Activated T-helper 1 cell treated with anti-CD3 and anti-CD28 coated beads, Interleukin-12 subunit alpha, Interleukin-12 subunit beta, Interleukin-2, Interleukin-4 antibody, amounts not matched to agents 30 ng/mL and 10 ng/mL and 1 ng/mL, durations not matched to agents 14 hours and 24 hours and 36 hours (primary cell): ENCODE measurements around the gene AGAP1. TPM values are rescaled to one million over a fixed set of nuclear protein-coding genes. Genes with fewer than 3 reads are reported as not detected.

ENCODE experiments used
- DNase-seq: peaks from one replicate; pipeline ENCODE4 v3.0.0; 2021; ENCODE audit warnings: low spot score
- H3K27ac Mint-ChIP-seq: one replicate; pipeline ENCODE4 v1.8.0; 2021; ENCODE audit warnings: mild to moderate bottlenecking, mixed read lengths
- H3K27me3 Mint-ChIP-seq: one replicate; pipeline ENCODE4 v1.8.0; 2022; ENCODE audit warnings: mild to moderate bottlenecking, moderate library complexity, mixed read lengths; ENCODE audit not compliant: insufficient read depth
- H3K36me3 Mint-ChIP-seq: one replicate; pipeline ENCODE4 v1.8.0; 2021; ENCODE audit warnings: low read depth, mixed read lengths
- H3K4me1 Mint-ChIP-seq: one replicate; pipeline ENCODE4 v1.8.0; 2021; ENCODE audit warnings: low read depth, mixed read lengths
- H3K4me3 Mint-ChIP-seq: one replicate; pipeline ENCODE4 v1.8.0; 2021; ENCODE audit warnings: mild to moderate bottlenecking, moderate library complexity, mixed read lengths
- H3K9me3 Mint-ChIP-seq: one replicate; pipeline ENCODE4 v1.8.0; 2021; ENCODE audit warnings: mixed read lengths
- intact Hi-C: fragments of 100-400 bp; cut with micrococcal nuclease; formaldehyde crosslinking; loops from one replicate; pipeline ENCODE4 v1.15.1; 2024
- total RNA-seq: library from RNA; stranded (reverse); gene quantifications from 2 replicates; pipeline ENCODE4 v1.2.3, GENCODE V29; 2022

Gene AGAP1
- total RNA-seq, 1 donor from 2014 or later: 2.0 TPM

DNA sequence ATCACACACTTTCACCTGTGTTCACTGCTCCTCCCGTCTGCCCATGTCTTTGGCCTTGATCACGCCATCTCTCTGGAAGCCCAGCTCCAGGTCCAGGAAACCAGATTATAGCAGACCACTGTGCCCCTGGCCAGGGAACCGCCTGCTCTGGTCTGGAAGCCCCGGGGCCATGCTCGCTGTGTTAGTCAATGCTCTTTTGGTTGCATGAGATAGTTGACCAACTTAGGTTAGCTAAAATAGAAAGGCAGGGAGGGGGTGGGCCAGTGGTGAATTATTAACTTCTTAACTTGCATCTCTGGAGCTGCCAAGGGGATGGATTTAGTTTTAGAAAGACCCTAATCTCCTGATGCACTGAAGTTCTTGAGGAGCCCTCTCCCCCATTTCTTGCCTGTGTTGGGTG is 232.7 kb downstream of the AGAP1 start:
- no peaks in the 10 kb centered on the region for H3K9me3 Mint-ChIP-seq
- no peak overlapping the region for H3K27ac Mint-ChIP-seq
- intact Hi-C loops: no loop called here
- H3K4me1 Mint-ChIP-seq: no peaks in the 10 kb centered on the region
- H3K36me3 Mint-ChIP-seq: no peaks in the 10 kb centered on the region
- H3K4me3 Mint-ChIP-seq: no peak overlapping the region
- no peak for DNase-seq
- H3K27me3 Mint-ChIP-seq: peaks cover 5% of the 10 kb centered on the region

- no peaks in the 10 kb centered on the region for H3K36me3 Mint-ChIP-seq
- intact Hi-C loops: no loop called here
- H3K4me1 Mint-ChIP-seq: no peaks in the 10 kb centered on the region
Measured at GRCh38 chr2:235727174-235727573, 233.3 kb downstream of the AGAP1 start.

DNA sequence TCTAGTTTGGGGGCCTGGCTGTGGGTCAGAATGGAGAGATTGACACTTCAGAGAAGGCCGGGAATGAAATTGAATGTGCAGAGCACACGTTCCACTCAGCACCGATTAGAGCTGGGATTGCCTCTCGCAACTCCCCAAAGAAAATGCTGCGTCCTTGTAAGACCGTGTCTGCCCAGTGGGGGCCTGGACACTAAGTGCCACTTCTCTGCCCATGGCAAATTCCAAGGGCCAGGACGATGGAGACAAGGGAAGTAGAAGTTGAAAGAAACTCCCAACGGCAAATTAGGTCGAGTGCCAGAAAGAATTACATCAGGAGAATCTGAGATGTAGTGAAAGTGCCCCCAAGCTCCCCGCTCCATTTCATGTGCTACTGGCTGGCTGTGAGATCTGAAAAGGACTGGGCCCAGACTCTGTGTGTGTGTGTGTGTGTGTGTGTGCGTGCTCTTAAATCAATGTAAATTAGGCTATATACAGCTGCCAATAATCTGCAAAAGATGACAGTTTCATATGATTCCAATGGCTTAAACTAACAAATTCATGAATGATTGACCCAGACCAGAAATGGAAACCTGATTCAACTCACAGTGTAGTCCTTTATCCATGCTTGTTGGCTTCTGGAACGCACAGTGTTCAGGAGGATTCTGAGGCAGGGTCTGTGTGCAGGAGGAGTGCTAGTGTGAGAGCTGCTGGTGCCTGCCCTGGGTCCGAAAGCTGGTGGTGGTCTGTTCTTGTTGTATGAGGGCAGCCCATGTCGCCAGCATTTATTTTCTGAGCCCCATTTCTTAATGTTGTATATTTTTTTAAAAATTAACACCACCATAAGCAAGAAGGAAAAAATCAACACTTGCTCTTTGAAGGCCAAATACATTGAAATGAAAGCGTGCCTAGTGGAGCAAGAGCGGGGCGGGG is 234.3 kb downstream of the AGAP1 start:
- Mint-ChIP-seq H3K4me1 (no peaks in the 10 kb centered on the region), H3K9me3 (no peaks in the 10 kb centered on the region), H3K27me3 (no peaks in the 10 kb centered on the region), H3K27ac (no peak overlapping the region), H3K4me3 (no peak overlapping the region), H3K36me3 (no peaks in the 10 kb centered on the region)
- intact Hi-C loops: no loop called here
- DNase-seq: no peak

More at GRCh38 chr2:235727174-235727573, 233.3 kb downstream of the AGAP1 start:
- DNase-seq: no peak
- no peaks in the 10 kb centered on the region for H3K9me3 Mint-ChIP-seq
- H3K27ac Mint-ChIP-seq: no peak overlapping the region
- no peak overlapping the region for H3K4me3 Mint-ChIP-seq
- H3K27me3 Mint-ChIP-seq: no peaks in the 10 kb centered on the region

DNA sequence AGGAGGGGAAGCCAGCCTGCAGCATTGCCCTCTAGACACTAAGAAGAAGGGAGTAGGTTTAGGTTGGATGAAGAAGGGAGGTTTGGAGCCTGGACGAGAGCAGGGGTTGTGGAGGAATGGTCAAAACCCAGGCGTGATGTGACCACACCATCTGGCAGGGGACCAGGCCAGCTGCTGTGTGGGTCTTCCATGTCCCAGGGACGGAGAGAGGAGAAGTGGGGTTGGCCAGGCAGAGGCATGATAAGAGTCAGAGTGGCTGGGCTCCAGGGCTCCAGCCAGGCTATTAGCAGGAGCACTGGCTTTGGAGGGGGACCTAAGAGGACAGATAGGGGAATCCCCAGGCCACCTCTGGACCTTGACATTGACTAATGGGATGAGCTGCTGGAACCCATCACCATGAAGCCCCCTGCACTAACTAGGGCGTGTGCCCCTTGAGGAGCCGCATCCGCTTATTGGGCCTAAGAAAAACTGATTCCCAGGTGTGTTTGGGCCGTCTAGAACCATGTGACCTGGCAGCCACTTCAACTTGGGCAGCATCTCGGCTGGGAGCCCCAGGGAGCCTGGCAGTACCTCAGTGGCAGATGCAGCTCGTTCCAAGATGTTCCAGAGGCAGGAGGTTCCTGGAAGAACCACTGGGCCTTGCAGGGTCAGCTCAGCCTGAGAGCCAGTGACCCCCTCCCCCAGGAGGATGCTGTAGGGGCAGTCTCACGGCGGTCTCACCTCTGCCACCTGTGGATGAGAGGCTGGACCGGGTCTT is 235.1 kb downstream of the AGAP1 start:
- no peaks in the 10 kb centered on the region for H3K4me1 Mint-ChIP-seq
- DNase-seq: no peak
- H3K36me3 Mint-ChIP-seq: no peaks in the 10 kb centered on the region
- H3K4me3 Mint-ChIP-seq: no peak overlapping the region
- H3K27me3 Mint-ChIP-seq: no peaks in the 10 kb centered on the region
- H3K27ac Mint-ChIP-seq: no peak overlapping the region
- intact Hi-C loops: no loop called here
- H3K9me3 Mint-ChIP-seq: no peaks in the 10 kb centered on the region

- DNase-seq: no peak
- H3K36me3 Mint-ChIP-seq: no peaks in the 10 kb centered on the region
- H3K9me3 Mint-ChIP-seq: no peaks in the 10 kb centered on the region
- H3K27me3 Mint-ChIP-seq: no peaks in the 10 kb centered on the region
- intact Hi-C loops: no loop called here
- no peak overlapping the region for H3K27ac Mint-ChIP-seq
- no peaks in the 10 kb centered on the region for H3K4me1 Mint-ChIP-seq
- H3K4me3 Mint-ChIP-seq: no peak overlapping the region
Measured at GRCh38 chr2:235729557-235729947, 235.7 kb downstream of the AGAP1 start.

- intact Hi-C loops: no loop called here
- Mint-ChIP-seq H3K4me3 (no peak overlapping the region), H3K36me3 (no peaks in the 10 kb centered on the region), H3K4me1 (no peaks in the 10 kb centered on the region), H3K27ac (no peak overlapping the region), H3K9me3 (no peaks in the 10 kb centered on the region), H3K27me3 (no peaks in the 10 kb centered on the region)
- DNase-seq: no peak
Measured at GRCh38 chr2:235730115-235730514, 236.3 kb downstream of the AGAP1 start.

- DNase-seq: no peak
- Mint-ChIP-seq H3K4me1 (no peaks in the 10 kb centered on the region), H3K4me3 (no peak overlapping the region), H3K27me3 (no peaks in the 10 kb centered on the region), H3K9me3 (no peaks in the 10 kb centered on the region), H3K36me3 (no peaks in the 10 kb centered on the region), H3K27ac (no peak overlapping the region)
- intact Hi-C loops: no loop called here
Measured at GRCh38 chr2:235733761-235734160, 239.9 kb downstream of the AGAP1 start.

DNA sequence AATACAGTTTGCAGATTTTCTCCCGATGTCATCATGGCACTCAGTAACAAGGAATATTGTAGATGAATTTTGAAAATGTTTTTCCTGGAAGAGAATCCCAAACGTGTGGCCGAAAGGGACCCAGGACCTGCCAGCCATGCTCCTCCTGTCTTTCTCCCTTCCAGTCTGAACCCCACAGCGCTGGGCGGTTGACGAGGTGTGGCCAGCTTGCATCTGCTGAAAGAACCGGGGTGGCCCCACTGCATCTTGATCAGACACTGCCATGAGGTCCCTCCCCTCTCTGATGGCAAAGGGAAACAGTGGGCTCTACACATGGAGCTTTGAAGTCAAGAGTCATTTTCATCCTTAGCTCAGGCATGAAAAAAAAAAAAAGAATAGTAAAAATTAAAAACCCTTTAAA is 240.3 kb downstream of the AGAP1 start:
- Mint-ChIP-seq H3K4me1 (no peaks in the 10 kb centered on the region), H3K36me3 (no peaks in the 10 kb centered on the region), H3K9me3 (no peaks in the 10 kb centered on the region), H3K27ac (no peak overlapping the region), H3K4me3 (no peak overlapping the region), H3K27me3 (no peaks in the 10 kb centered on the region)
- intact Hi-C loops: no loop called here
- DNase-seq: no peak

- no peaks in the 10 kb centered on the region for H3K27me3 Mint-ChIP-seq
- no peaks in the 10 kb centered on the region for H3K4me1 Mint-ChIP-seq
- H3K4me3 Mint-ChIP-seq: no peak overlapping the region
- H3K27ac Mint-ChIP-seq: no peak overlapping the region
- H3K36me3 Mint-ChIP-seq: no peaks in the 10 kb centered on the region
- no peaks in the 10 kb centered on the region for H3K9me3 Mint-ChIP-seq
- DNase-seq: no peak
- intact Hi-C loops: no loop called here
Measured at GRCh38 chr2:235734688-235735231, 240.9 kb downstream of the AGAP1 start.

- Mint-ChIP-seq H3K27ac (no peak overlapping the region), H3K4me3 (no peak overlapping the region), H3K4me1 (no peaks in the 10 kb centered on the region), H3K36me3 (no peaks in the 10 kb centered on the region), H3K9me3 (no peaks in the 10 kb centered on the region), H3K27me3 (no peaks in the 10 kb centered on the region)
- DNase-seq: no peak
- intact Hi-C loops: no loop called here
Measured at GRCh38 chr2:235737396-235737795, 243.6 kb downstream of the AGAP1 start.

DNA sequence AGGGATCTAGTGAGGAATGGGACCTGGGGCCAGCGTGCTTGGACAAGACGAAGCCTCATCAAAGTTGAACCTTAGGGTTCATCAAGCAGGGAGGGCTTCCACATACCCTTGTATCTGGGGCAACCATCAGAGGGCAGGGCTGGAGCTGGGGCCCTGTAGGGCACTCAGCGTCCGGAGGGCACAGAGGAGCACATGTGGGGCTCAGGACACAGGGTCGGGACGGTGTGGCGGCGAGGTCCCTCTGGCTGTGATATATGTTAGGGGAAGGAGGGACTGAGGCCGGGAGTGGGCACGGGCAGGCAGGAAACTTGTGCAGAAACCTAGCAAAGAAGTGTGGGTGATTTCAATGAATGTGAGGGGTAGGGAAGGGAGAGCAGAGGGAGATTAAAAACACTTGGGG is 244.0 kb downstream of the AGAP1 start:
- H3K4me1 Mint-ChIP-seq: no peaks in the 10 kb centered on the region
- H3K36me3 Mint-ChIP-seq: no peaks in the 10 kb centered on the region
- H3K27me3 Mint-ChIP-seq: no peaks in the 10 kb centered on the region
- intact Hi-C loops: no loop called here
- DNase-seq: no peak
- no peak overlapping the region for H3K27ac Mint-ChIP-seq
- no peak overlapping the region for H3K4me3 Mint-ChIP-seq
- no peaks in the 10 kb centered on the region for H3K9me3 Mint-ChIP-seq

- intact Hi-C loops: no loop called here
- Mint-ChIP-seq H3K4me1 (no peaks in the 10 kb centered on the region), H3K27ac (no peak overlapping the region), H3K4me3 (no peak overlapping the region), H3K27me3 (no peaks in the 10 kb centered on the region), H3K9me3 (no peaks in the 10 kb centered on the region), H3K36me3 (no peaks in the 10 kb centered on the region)
- DNase-seq: no peak
Measured at GRCh38 chr2:235739704-235740415, 246.0 kb downstream of the AGAP1 start.

DNA sequence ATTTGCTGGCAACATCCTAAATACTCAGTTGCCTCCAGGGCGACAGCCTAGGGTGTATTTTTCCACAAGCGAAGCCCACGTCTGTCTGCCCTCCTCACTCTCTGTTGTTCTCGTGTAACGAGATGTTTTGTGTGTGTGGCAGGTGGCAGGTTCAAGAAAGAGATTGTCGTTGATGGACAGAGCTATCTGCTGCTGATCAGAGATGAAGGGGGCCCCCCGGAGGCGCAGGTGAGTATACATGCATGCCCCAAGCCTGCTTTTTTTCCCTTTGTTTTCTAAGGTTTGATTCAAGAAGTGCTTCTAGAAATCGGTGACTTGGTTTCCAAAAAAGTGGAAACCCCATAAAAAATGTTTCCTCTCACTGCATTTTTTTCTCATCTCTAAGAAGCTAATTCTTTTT is 247.0 kb downstream of the AGAP1 start:
- Mint-ChIP-seq H3K27me3 (no peaks in the 10 kb centered on the region), H3K36me3 (no peaks in the 10 kb centered on the region), H3K9me3 (no peaks in the 10 kb centered on the region), H3K4me3 (no peak overlapping the region), H3K4me1 (no peaks in the 10 kb centered on the region), H3K27ac (no peak overlapping the region)
- intact Hi-C loops: no loop called here
- no peak for DNase-seq
